ENCODE measurements around the gene UBA52. TPM values are rescaled to one million over a fixed set of nuclear protein-coding genes. Genes with fewer than 3 reads are reported as not detected.

Gene UBA52
- total and polyA plus RNA-seq, 2 experiments from 2014 or later, result 390 to 457 TPM

DNA sequence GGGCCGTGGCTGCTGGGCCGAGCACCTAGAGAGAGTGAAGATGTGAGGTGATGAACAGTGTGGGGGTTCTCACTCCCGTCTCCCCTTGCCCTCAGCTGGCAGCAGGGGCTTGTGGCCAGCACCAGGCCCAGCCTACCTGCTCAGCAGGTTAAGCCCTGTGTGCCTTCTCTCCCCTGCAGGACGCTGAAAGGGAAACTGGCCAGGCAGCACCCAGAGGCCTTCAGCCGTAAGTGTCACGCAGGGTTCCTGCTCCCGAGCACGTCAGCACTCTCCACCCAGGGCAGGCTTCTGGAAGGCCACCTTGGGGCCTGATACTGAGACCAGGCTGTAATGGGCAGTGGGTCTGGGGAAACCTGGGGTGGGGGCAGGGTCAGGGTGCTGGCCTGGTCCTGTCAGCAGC is 4.7 kb upstream of the UBA52 start:
- Histone ChIP-seq H3K4me3 (no peak overlapping the region), H3K4me1 (ENCODE audit: low read depth) (no peaks in the 10 kb centered on the region), H3K9me3 (ENCODE audit: low read depth) (no peaks in the 10 kb centered on the region), H3K27ac (no peak overlapping the region), H3K36me3 (peaks cover 25% of the 10 kb centered on the region), H3K27me3 (no peaks in the 10 kb centered on the region)
- no peak for DNase-seq (ENCODE audit: low read depth in 1 of 2, low spot score in 1 of 2)
- TF ChIP-seq CTCF (IDR thresholded peaks at IDR 0.05; ENCODE audit: low read depth, low read length), result no peak

DNA sequence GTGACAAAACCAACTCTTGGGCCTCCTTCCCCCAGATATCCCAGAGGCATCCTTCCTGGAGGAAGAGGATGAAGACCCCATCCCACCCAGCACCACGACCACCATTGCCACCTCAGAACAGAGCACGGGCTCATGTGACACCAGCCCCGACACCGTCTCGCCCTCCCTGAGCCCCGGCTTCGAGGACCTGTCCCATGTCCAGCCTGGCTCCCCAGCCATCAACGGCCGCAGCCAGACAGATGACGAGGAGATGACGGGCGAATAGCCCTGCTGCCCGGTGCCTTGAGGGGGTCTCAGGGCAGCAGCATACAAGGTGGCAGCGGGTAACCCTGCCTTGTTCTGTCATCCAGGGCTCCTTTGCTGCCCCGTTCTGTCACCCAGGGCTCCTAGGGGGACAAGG is 3.3 kb upstream of the UBA52 start:
- Histone ChIP-seq H3K36me3 (peaks cover 25% of the 10 kb centered on the region), H3K4me1 (ENCODE audit: low read depth) (peaks cover 8% of the 10 kb centered on the region), H3K9me3 (ENCODE audit: low read depth) (no peaks in the 10 kb centered on the region), H3K27me3 (no peaks in the 10 kb centered on the region), H3K4me3 (no peak overlapping the region), H3K27ac (no peak overlapping the region)
- no peak for TF ChIP-seq CTCF (IDR thresholded peaks at IDR 0.05; ENCODE audit: low read depth, low read length)
- DNase-seq (ENCODE audit: low read depth in 1 of 2, low spot score in 1 of 2), result no peak

GRCh38 chr19:18574691-18575291 is 3.1 kb downstream of the UBA52 start:
- H3K36me3 ChIP-seq, result peaks cover 25% of the 10 kb centered on the region
- DNase-seq (ENCODE audit: low read depth in 1 of 2, low spot score in 1 of 2), result no peak

GRCh38 chr19:18576383-18576782 is 4.7 kb downstream of the UBA52 start:
- Histone ChIP-seq H3K27ac (no peak overlapping the region), H3K4me1 (ENCODE audit: low read depth) (peaks cover 8% of the 10 kb centered on the region), H3K4me3 (no peak overlapping the region), H3K9me3 (ENCODE audit: low read depth) (no peaks in the 10 kb centered on the region), H3K36me3 (peaks cover 25% of the 10 kb centered on the region), H3K27me3 (no peaks in the 10 kb centered on the region)
- TF ChIP-seq CTCF (IDR thresholded peaks at IDR 0.05; ENCODE audit: low read depth, low read length), result no peak
- no peak for DNase-seq (ENCODE audit: low read depth in 1 of 2, low spot score in 1 of 2)

More at GRCh38 chr19:18574691-18575291, 3.1 kb downstream of the UBA52 start:
- no peak for TF ChIP-seq CTCF (IDR thresholded peaks at IDR 0.05; ENCODE audit: low read depth, low read length)
- H3K27me3 ChIP-seq, result no peaks in the 10 kb centered on the region
- H3K4me3 ChIP-seq, result no peak overlapping the region
- H3K27ac ChIP-seq, result no peak overlapping the region
- peaks cover 8% of the 10 kb centered on the region for H3K4me1 ChIP-seq (ENCODE audit: low read depth)
- no peaks in the 10 kb centered on the region for H3K9me3 ChIP-seq (ENCODE audit: low read depth)

- Histone ChIP-seq H3K4me3 (no peak overlapping the region), H3K27ac (peak overlapping the region; percentile 34), H3K36me3 (peaks cover 25% of the 10 kb centered on the region), H3K9me3 (ENCODE audit: low read depth) (no peaks in the 10 kb centered on the region), H3K27me3 (no peaks in the 10 kb centered on the region), H3K4me1 (ENCODE audit: low read depth) (peaks cover 7% of the 10 kb centered on the region)
- TF ChIP-seq CTCF (IDR thresholded peaks at IDR 0.05; ENCODE audit: low read depth, low read length), result no peak
- DNase-seq (ENCODE audit: low read depth in 1 of 2, low spot score in 1 of 2), result no peak
These were observed 5.8 kb downstream of the UBA52 start for GRCh38 chr19:18577365-18577914.
